Mammary epithelial cell (primary cell): ENCODE results near the gene LIPT1.

ENCODE experiments used
- CTCF ChIP-seq, 2 donors: IDR thresholded peaks in 1 of 2; conservative IDR thresholded peaks in 1 of 2; 2 replicates each; pipeline ENCODE4 v1.5.1; 2011 to 2012; ENCODE audit warnings: inconsistent platforms in 2 of 2, low read length in 2 of 2, mild to moderate bottlenecking in 2 of 2, control low read depth in 1 of 2, low read depth in 1 of 2; ENCODE audit not compliant: insufficient read depth in 1 of 2; ENCODE audit errors: extremely low read depth in 1 of 2
- EZH2 ChIP-seq: IDR thresholded peaks from 2 replicates; pipeline ENCODE4 v1.6.1; 2012; ENCODE audit warnings: low read length, inconsistent platforms, borderline replicate concordance

- TF ChIP-seq CTCF (conservative IDR thresholded peaks at IDR 0.05 in 1 of 2, IDR thresholded peaks at IDR 0.05 in 1 of 2; ENCODE audit: extremely low read depth in 1 of 2, insufficient read depth in 1 of 2, low read depth in 1 of 2, low read length in 2 of 2) (no peak), EZH2 (no peak)
Measured at GRCh38 chr2:99183025-99183424, 28.3 kb downstream of the LIPT1 start.
